Neuronal stem cell (in vitro differentiated cells): ENCODE measurements around the gene ABCC10.

Source experiments
- DNase-seq: peaks from one replicate; pipeline ENCODE4 v3.0.0-alpha.2; 2013; ENCODE audit warnings: low spot score
- H2AFZ ChIP-seq: one replicate; pipeline ENCODE4 v1.6.1; 2013; ENCODE audit warnings: mild to moderate bottlenecking, low read length, inconsistent platforms
- H2AK5ac ChIP-seq: 2 replicates; pipeline ENCODE4 v1.6.1; 2013; ENCODE audit warnings: low read depth, mild to moderate bottlenecking, inconsistent platforms, low read length, moderate library complexity, mixed read lengths
- H2BK120ac ChIP-seq: 2 replicates; pipeline ENCODE4 v1.6.1; 2013; ENCODE audit warnings: low read depth, mild to moderate bottlenecking, inconsistent platforms, low read length, moderate library complexity, mixed read lengths
- H2BK12ac ChIP-seq: one replicate; pipeline ENCODE4 v1.6.1; 2013; ENCODE audit warnings: low read length, inconsistent platforms
- H2BK15ac ChIP-seq: 2 replicates; pipeline ENCODE4 v1.6.1; 2013; ENCODE audit warnings: mild to moderate bottlenecking, low read length, inconsistent platforms, mixed read lengths
- H2BK5ac ChIP-seq: one replicate; pipeline ENCODE4 v1.6.1; 2013; ENCODE audit warnings: inconsistent platforms, mild to moderate bottlenecking, low read length, moderate library complexity
- H3K14ac ChIP-seq: one replicate; pipeline ENCODE4 v1.6.1; 2013; ENCODE audit warnings: low read length, inconsistent platforms
- H3K18ac ChIP-seq: 2 replicates; pipeline ENCODE4 v1.6.1; 2013; ENCODE audit warnings: low read length, inconsistent platforms
- H3K23ac ChIP-seq: 2 replicates; pipeline ENCODE4 v1.6.1; 2013; ENCODE audit warnings: low read depth, mild to moderate bottlenecking, mixed read lengths, low read length, inconsistent platforms; ENCODE audit not compliant: poor library complexity
- H3K27ac ChIP-seq: replicated peaks from 3 replicates; pipeline ENCODE4 v1.5.1; 2013; ENCODE audit warnings: low read length, inconsistent platforms
- H3K27me3 ChIP-seq, 3 experiments: 2 replicates each; pipeline ENCODE4 v1.6.1; 2013; ENCODE audit warnings: low read length in 3 of 3, mild to moderate bottlenecking in 2 of 3, inconsistent platforms in 1 of 3, low read depth in 1 of 3, mixed read lengths in 1 of 3, moderate library complexity in 1 of 3; ENCODE audit not compliant: control insufficient read depth in 3 of 3, insufficient read depth in 3 of 3
- H3K36me3 ChIP-seq, 2 donors: replicated peaks in 1 of 2; 2 replicates each; pipeline ENCODE4 v1.6.1; 2013; ENCODE audit warnings: low read length in 2 of 2; ENCODE audit not compliant: control insufficient read depth in 2 of 2, insufficient read depth in 2 of 2
- H3K4ac ChIP-seq: 2 replicates; pipeline ENCODE4 v1.6.1; 2013; ENCODE audit warnings: inconsistent platforms, mild to moderate bottlenecking, low read length, moderate library complexity
- H3K4me1 ChIP-seq, 2 donors: 1 replicate in 1 of 2; 2 replicates in 1 of 2; pipeline ENCODE4 v1.6.1; 2013; ENCODE audit warnings: low read length in 2 of 2, low read depth in 1 of 2; ENCODE audit not compliant: control insufficient read depth in 2 of 2, insufficient read depth in 1 of 2
- H3K4me2 ChIP-seq: one replicate; pipeline ENCODE4 v1.6.1; 2013; ENCODE audit warnings: mild to moderate bottlenecking, low read length, inconsistent platforms; ENCODE audit not compliant: insufficient read depth, poor library complexity, severe bottlenecking
- H3K4me3 ChIP-seq, 2 donors: 2 replicates each; pipeline ENCODE4 v1.5.1; 2013; ENCODE audit warnings: low read length in 2 of 2, mild to moderate bottlenecking in 2 of 2, inconsistent platforms in 1 of 2, moderate library complexity in 1 of 2
- H3K79me1 ChIP-seq: one replicate; pipeline ENCODE4 v1.6.1; 2013; ENCODE audit warnings: low read depth, mild to moderate bottlenecking, inconsistent platforms, low read length, moderate library complexity
- H3K9ac ChIP-seq: one replicate; pipeline ENCODE4 v1.6.1; 2013; ENCODE audit warnings: mild to moderate bottlenecking, low read depth, low read length, inconsistent platforms; ENCODE audit not compliant: poor library complexity
- H3K9me3 ChIP-seq, 2 donors: replicated peaks in 1 of 2; 2 replicates each; pipeline versions ENCODE3 to v1.6.1; 2013; ENCODE audit warnings: low read length in 2 of 2, mild to moderate bottlenecking in 2 of 2, inconsistent platforms in 1 of 2, low read depth in 1 of 2, mixed read lengths in 1 of 2, moderate library complexity in 1 of 2; ENCODE audit not compliant: control insufficient read depth in 2 of 2, insufficient read depth in 1 of 2
- H4K8ac ChIP-seq: one replicate; pipeline ENCODE4 v1.6.1; 2013; ENCODE audit warnings: low read depth, mild to moderate bottlenecking, inconsistent platforms, low read length, moderate library complexity
- H4K91ac ChIP-seq: one replicate; pipeline ENCODE4 v1.6.1; 2013; ENCODE audit warnings: low read length, low read depth, mild to moderate bottlenecking, inconsistent platforms; ENCODE audit not compliant: poor library complexity
- WGBS, 2 donors: extraction: QIAGEN DNeasy Blood & Tissue Kit; methylation state at CpG; one replicate each; pipeline ENCODE4 v1.1.7; 2013; ENCODE audit warnings: missing lambda C conversion rate in 2 of 2, mixed read lengths in 1 of 2; ENCODE audit not compliant: insufficient read length in 2 of 2, insufficient replicate concordance in 1 of 2; ENCODE audit errors: extremely low coverage in 2 of 2; 5-methylcytosine and 5-hydroxymethylcytosine counted together

ABCC10 gene

GRCh38 chr6:43401730-43402129 lies 25.6 kb upstream of the ABCC10 start:
- H2BK15ac ChIP-seq, result no peak overlapping the region
- no peaks in the 10 kb centered on the region for H3K4me1 ChIP-seq
- H3K4me2 ChIP-seq, result no peak overlapping the region
- no peaks in the 10 kb centered on the region for H3K36me3 ChIP-seq
- H4K8ac ChIP-seq, result no peak overlapping the region
- H2BK12ac ChIP-seq, result no peak overlapping the region
- no peak overlapping the region for H4K91ac ChIP-seq
- H3K27ac ChIP-seq, result no peak overlapping the region
- no peak overlapping the region for H3K18ac ChIP-seq
- no peak overlapping the region for H2BK120ac ChIP-seq
- DNase-seq, result no peak
- no peaks in the 10 kb centered on the region for H3K79me1 ChIP-seq
- no CpG with 5 or more reads among the region's 3 CpGs for WGBS, 2 donors
- H2AK5ac ChIP-seq, result no peak overlapping the region
- H3K9me3 ChIP-seq, result no peaks in the 10 kb centered on the region
- H2BK5ac ChIP-seq, result no peak overlapping the region
- peaks cover 0 to 24% (median 0%) of the 10 kb centered on the region in 3 experiments for H3K27me3 ChIP-seq
- no peak overlapping the region for H3K4ac ChIP-seq
- H3K4me3 ChIP-seq, result no peak overlapping the region
- H3K23ac ChIP-seq, result no peak overlapping the region
- H2AFZ ChIP-seq, result peak overlapping the region; percentile 15
- no peak overlapping the region for H3K9ac ChIP-seq
- H3K14ac ChIP-seq, result no peak overlapping the region

- Histone ChIP-seq H3K9ac (no peak overlapping the region), H3K4ac (no peak overlapping the region), H4K8ac (no peak overlapping the region), H2BK120ac (no peak overlapping the region), H2BK15ac (no peak overlapping the region), H3K79me1 (no peaks in the 10 kb centered on the region), H3K23ac (no peak overlapping the region), H2BK12ac (no peak overlapping the region), H2BK5ac (no peak overlapping the region), H3K14ac (no peak overlapping the region), H3K4me2 (no peak overlapping the region), H3K4me1 (no peaks in the 10 kb centered on the region), H3K4me3 (no peak overlapping the region), H2AK5ac (no peak overlapping the region), H3K36me3 (no peaks in the 10 kb centered on the region), H2AFZ (no peak overlapping the region), H4K91ac (no peak overlapping the region), H3K27ac (no peak overlapping the region), H3K9me3 (no peaks in the 10 kb centered on the region), H3K27me3 (peaks cover 0 to 28% (median 0%) of the 10 kb centered on the region in 3 experiments), H3K18ac (no peak overlapping the region)
- WGBS, 2 donors, result no CpG with 5 or more reads among the region's 1 CpG
- no peak for DNase-seq
Measured at GRCh38 chr6:43402820-43403219, 24.5 kb upstream of the ABCC10 start.

- Histone ChIP-seq H2AFZ (no peak overlapping the region), H3K79me1 (no peaks in the 10 kb centered on the region), H2BK120ac (no peak overlapping the region), H2BK12ac (no peak overlapping the region), H3K9ac (no peak overlapping the region), H2BK5ac (no peak overlapping the region), H2AK5ac (no peak overlapping the region), H3K4ac (no peak overlapping the region), H3K18ac (no peak overlapping the region), H2BK15ac (no peak overlapping the region), H3K4me1 (no peaks in the 10 kb centered on the region), H3K4me2 (no peak overlapping the region), H4K8ac (no peak overlapping the region), H3K23ac (no peak overlapping the region), H3K36me3 (no peaks in the 10 kb centered on the region), H4K91ac (no peak overlapping the region), H3K14ac (no peak overlapping the region), H3K27ac (no peak overlapping the region), H3K4me3 (no peak overlapping the region), H3K27me3 (peaks cover 0 to 15% (median 0%) of the 10 kb centered on the region in 3 experiments), H3K9me3 (no peaks in the 10 kb centered on the region)
- no CpG with 5 or more reads among the region's 3 CpGs for WGBS, 2 donors
- DNase-seq, result no peak
Measured at GRCh38 chr6:43405354-43405753, 22.0 kb upstream of the ABCC10 start.

- H3K27ac ChIP-seq, result no peak overlapping the region
- H3K4ac ChIP-seq, result no peak overlapping the region
- no peaks in the 10 kb centered on the region for H3K9me3 ChIP-seq
- no peak overlapping the region for H3K9ac ChIP-seq
- no CpG with 5 or more reads among the region's 1 CpG for WGBS, 2 donors
- H2AK5ac ChIP-seq, result no peak overlapping the region
- H3K4me1 ChIP-seq, result no peaks in the 10 kb centered on the region
- no peaks in the 10 kb centered on the region for H3K36me3 ChIP-seq
- no peak overlapping the region for H3K4me2 ChIP-seq
- H2BK15ac ChIP-seq, result no peak overlapping the region
- no peak overlapping the region for H4K91ac ChIP-seq
- H3K18ac ChIP-seq, result no peak overlapping the region
- H2BK120ac ChIP-seq, result no peak overlapping the region
- no peak overlapping the region for H2BK5ac ChIP-seq
- peaks cover 0 to 8% (median 0%) of the 10 kb centered on the region in 3 experiments for H3K27me3 ChIP-seq
- H2BK12ac ChIP-seq, result no peak overlapping the region
- no peak overlapping the region for H3K4me3 ChIP-seq
- DNase-seq, result no peak
- H3K14ac ChIP-seq, result no peak overlapping the region
- no peak overlapping the region for H4K8ac ChIP-seq
- H3K23ac ChIP-seq, result no peak overlapping the region
- H2AFZ ChIP-seq, result no peak overlapping the region
- H3K79me1 ChIP-seq, result no peaks in the 10 kb centered on the region
Measured at GRCh38 chr6:43407296-43407695, 20.0 kb upstream of the ABCC10 start.
